ENCODE measurements around the gene TMEM11.

TMEM11 gene

DNA sequence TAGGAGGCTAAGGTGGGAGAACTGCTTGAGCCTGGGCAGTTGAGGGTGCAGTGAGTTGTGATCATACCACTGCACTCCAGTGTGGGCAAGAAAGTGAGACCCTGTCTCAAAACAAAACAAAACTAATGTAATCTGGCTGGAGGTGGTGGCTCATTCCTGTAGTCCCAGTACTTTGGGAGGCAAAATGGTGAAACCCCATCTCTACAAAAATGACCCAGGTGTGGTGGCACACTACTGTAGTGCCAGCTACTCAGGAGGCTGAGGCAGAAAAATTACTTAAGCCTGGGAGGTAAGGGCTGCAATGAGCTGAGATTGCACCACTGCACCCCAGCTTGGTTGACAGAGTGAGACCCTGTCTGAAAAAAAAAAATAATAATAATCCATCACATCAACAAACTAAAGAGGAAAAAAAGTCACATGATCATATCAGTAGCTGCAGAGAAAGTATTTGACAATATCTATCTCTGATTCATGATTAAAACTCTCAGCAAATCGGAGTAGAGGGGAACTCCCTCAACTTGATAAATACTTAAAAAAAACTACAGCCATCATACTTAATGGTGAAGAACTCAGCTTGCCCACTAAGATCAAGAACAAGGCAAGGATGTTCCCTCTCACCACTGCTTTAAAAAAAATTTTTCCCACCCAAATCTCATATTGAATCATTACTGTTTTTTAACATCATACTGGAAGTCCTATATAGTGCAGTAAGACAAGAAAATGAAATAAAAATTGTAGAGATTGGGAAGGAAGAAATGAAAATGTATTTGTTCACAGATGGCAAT is 56.2 kb downstream of the TMEM11 start:
- no peak for DNase-seq (ENCODE audit: low spot score)

DNA sequence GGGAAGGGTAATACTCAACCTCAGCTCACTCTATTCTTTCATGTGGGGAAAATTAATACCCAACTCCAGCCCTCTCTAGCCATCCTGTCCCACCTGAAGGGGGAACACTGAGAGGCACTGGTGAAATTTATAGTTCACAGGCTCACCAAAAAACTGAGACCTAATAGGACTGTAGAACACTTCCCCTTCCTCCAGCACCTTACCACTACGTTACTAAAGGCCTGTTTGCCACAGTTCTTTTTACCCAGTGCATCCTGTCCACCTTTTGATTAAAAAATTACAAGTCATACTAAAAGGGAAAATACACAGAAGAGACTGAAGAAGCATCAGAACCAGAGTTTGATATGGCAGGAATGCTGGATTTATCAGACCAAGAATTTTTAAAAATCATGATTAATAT is 61.2 kb downstream of the TMEM11 start:
- no peak for DNase-seq (ENCODE audit: low spot score)

DNA sequence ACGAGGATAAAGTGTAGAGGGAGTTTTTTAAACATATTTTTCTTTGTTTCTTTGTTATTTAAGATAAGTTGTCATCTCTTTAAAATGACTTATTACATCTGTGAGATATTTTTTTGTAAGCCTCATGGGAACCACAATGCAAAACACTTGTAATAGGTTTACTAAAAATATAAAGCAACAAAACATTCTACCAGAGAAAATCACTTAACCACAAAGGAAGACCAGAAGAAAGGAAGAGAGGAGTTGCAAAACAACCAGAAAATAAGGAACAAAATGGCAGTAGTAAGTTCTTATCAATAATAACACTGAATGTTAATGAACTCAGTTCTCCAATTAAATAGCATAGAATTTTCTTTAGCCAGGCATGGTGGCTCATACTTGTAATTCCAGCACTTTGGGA is 64.3 kb downstream of the TMEM11 start:
- DNase-seq (ENCODE audit: low spot score), result no peak
